A549 treated with GW870086 at 1 μM for 4 hours (cell line): ENCODE measurements around the gene RTN1. TPM values are rescaled to one million over a fixed set of nuclear protein-coding genes. Genes with fewer than 3 reads are reported as not detected.

Experiments
- total RNA-seq: library from RNA; stranded (reverse); fragments of 200-300 nt; extraction: Qiagen RNA extraction; gene quantifications from 5 replicates; pipeline ENCODE4 v1.2.3, GENCODE V29; 2022; ENCODE audit warnings: low read depth

The RTN1 gene, protein sequence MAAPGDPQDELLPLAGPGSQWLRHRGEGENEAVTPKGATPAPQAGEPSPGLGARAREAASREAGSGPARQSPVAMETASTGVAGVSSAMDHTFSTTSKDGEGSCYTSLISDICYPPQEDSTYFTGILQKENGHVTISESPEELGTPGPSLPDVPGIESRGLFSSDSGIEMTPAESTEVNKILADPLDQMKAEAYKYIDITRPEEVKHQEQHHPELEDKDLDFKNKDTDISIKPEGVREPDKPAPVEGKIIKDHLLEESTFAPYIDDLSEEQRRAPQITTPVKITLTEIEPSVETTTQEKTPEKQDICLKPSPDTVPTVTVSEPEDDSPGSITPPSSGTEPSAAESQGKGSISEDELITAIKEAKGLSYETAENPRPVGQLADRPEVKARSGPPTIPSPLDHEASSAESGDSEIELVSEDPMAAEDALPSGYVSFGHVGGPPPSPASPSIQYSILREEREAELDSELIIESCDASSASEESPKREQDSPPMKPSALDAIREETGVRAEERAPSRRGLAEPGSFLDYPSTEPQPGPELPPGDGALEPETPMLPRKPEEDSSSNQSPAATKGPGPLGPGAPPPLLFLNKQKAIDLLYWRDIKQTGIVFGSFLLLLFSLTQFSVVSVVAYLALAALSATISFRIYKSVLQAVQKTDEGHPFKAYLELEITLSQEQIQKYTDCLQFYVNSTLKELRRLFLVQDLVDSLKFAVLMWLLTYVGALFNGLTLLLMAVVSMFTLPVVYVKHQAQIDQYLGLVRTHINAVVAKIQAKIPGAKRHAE
- total RNA-seq, result 0.09 TPM in 1 of 5 replicates, not detected in the others

DNA sequence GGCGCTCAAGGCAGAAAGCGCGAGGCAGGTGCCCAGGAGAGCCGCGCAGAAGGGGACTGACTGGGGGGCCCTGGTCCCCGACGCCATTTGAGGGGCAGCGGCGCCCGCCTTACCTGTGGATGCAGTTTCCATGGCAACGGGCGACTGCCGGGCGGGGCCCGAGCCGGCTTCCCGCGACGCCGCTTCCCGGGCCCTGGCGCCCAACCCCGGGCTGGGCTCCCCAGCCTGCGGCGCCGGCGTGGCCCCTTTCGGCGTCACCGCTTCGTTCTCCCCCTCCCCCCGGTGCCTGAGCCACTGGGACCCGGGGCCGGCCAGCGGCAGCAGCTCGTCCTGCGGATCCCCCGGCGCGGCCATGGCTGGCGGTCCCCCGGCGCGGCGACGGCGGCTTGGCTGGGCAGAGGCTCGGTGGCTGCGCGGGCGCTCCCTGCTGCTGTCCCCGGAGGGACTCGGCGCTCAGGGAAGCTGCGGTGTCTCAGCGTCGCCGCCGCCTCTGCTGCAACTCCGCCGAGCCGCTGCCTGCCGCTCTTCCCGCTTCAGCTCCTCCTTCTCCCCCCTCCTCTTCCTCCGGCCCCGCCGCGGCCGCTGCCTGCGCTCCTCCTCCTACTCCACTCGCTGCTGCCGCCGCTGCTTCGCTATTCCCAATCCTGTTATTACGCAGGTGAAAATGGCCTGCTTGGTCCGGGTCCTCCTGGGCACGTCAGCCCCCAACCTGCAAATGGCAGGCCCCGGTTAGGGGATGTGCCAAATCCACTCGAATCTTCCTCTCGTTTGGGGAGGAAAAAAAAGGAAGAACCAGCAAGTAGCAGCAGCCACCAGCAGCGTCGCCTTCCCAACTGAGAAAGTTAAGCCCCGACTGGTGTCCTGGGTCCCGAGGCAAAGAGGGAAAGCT is at the start of gene RTN1:
RTN1 (minus strand) TSS at position 500 of the 889 bp plus-strand sequence; CDS start at position 354, 146 bp downstream.

DNA sequence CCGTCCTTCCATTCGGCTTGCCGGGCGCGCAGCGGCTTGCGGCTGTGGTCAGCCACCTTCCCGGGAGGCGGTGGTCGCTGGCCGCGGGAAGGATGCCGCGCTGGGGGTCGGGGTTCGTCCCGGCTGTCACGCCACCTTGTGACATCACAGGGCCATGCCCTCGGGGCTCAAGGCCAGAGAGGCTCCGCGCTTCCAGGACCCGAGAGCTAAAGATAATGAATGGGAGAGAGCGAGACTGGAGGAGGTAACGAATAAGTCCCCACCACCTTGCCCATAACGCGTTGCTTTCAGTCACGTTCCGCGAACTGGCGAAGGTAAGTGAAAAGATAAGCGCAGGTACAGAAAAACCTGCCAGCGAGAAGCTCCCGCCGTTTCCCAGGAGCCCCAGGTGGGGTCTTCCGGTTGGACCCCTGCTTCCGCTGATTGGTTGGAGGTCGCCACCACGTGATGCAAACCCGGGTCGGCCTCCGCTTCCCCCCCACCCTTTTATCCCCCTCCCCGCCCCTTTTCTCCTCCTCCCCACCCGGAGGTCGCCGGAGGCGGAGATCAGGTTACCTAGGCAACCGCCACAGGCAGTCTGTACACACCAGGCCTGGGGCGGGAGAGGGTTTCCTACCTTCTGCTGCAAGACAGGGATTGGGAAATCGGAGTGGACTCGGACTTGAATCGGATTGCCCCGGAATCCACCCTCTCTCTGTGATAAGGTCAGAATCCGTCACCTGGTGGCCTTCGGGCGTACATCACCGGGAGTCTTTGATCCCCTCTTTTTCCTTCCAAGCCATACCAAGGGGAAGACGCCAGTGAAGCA is 49.2 kb upstream of the RTN1 start, which contains the start of gene LRRC9:
LRRC9 (plus strand) TSS at position 575 of the 808 bp plus-strand sequence.

DNA sequence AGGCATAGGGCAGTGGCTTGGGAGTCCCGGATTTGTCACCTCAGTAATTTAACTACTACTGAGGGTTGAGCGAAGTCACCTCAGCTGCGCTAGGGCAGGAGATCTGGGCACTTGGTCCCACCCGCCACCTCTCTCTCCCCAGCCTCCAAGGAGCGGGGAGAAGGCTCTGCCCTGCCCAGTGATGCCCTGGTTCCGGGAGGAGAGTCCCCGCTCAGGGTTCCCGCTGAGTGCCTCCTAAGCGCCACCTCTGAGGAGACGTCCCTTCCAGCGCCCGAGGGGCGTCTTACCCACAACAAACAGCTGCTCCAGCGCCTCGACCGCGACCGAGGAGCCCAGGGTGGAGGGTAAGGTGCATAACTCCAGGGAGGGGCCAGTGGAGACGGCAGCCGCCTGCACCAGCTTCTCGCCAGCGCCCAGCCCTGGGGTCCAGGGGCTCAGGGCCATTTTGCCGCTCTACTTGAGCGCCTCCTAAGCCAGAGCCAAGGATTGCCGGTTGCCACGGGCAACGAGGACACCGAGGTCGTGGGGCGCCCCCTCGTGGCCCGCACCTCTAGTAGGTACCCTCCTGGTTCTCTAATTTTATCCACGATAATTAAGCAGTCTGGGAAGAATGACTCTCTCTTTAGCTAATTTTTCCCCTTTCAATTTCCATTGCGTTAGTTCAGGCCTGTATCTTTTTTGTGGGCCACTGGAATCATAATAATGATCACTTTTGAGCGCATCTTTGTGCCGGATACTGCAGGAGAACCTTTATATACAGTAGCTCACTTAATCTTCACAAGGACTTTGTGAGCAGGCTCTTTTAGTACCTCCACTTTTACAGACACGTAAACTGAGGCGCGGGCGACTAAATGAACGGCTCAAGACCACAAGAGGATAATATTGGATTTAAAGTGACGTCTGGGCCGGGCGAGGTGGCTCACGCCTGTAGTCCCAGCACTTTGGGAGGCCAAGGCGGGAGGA is 294.0 kb downstream of the RTN1 start, which contains the start of gene CCDC175:
CCDC175 (minus strand) TSS at position 481 of the 963 bp plus-strand sequence; CDS start at position 444, 37 bp downstream.

Other genes starting within 250 kb of the RTN1 start
- not detected in 5 replicates for gene LRRC9, start 49.4 kb upstream of the RTN1 start, total RNA-seq
- 24.1 to 39.0 TPM (median 29.8 TPM) in 5 replicates for gene PCNX4, start 221.1 kb upstream of the RTN1 start, total RNA-seq